ENCODE data around the gene CASP10. TPM values are rescaled to one million over a fixed set of nuclear protein-coding genes. Genes with fewer than 3 reads are reported as not detected.

The CASP10 gene
- total and polyA plus RNA-seq, 2 of the 13 experiments (the other 11 are each of a cell fraction or from before 2014, with no cell fraction given) = 22.2 to 23.8 TPM

DNA sequence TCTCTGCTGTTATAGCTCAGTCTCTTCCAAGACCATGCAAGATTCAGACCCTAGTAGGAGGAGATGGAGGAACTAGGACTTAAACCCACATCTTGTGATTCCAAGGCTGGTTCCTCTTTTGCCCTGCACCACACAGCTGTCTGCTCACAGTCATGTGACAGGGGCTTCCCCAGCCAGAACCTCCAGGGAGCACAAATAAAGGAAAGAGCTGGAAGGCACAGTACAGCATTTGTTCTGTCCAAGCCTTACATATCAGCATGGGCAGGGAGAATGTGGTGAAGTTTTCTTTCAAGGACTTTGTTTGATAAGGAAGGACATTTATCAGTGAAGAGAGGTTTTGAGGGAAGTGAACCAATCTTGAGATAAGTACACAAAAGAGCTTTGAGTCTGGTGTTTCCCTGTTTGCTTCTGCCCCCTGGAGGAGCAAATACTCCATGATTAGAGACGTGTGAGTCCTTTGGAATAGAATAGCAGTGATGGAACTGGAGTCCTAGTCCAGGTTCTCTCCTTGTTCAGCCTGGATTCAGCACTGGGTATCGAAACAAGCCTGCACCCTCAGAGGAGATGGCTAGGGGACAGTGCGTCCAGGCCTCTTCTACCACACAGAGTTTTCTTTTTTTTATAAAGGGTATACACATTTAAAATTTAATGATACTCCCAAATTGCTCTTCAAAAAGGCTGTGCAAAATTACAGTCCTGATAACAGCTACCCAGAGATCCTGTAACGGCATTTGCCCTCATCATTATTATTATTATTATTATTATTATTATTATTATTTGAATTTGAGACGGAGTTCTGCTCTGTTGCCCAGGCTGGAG is 24.6 kb upstream of the CASP10 start (continued):
- TF ChIP-seq, protein P1, sequence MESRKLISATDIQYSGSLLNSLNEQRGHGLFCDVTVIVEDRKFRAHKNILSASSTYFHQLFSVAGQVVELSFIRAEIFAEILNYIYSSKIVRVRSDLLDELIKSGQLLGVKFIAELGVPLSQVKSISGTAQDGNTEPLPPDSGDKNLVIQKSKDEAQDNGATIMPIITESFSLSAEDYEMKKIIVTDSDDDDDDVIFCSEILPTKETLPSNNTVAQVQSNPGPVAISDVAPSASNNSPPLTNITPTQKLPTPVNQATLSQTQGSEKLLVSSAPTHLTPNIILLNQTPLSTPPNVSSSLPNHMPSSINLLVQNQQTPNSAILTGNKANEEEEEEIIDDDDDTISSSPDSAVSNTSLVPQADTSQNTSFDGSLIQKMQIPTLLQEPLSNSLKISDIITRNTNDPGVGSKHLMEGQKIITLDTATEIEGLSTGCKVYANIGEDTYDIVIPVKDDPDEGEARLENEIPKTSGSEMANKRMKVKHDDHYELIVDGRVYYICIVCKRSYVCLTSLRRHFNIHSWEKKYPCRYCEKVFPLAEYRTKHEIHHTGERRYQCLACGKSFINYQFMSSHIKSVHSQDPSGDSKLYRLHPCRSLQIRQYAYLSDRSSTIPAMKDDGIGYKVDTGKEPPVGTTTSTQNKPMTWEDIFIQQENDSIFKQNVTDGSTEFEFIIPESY (CRISPR knock-in tag; IDR thresholded peaks at IDR 0.05) = no peak
- TF ChIP-seq KDM2A (CRISPR knock-in tag; IDR thresholded peaks at IDR 0.05; ENCODE audit: borderline replicate concordance, low read depth) (peak; percentile 27; the same call in 1 of the 2 replicates), ZNF331 (CRISPR knock-in tag; IDR thresholded peaks at IDR 0.05) (peak; percentile 70), NR2F6 (IDR thresholded peaks at IDR 0.05) (no peak), NR2F6 (CRISPR knock-in tag; IDR thresholded peaks at IDR 0.05) (peak; percentile 57; the same call in 1 of the 2 replicates), ZNF251 (CRISPR knock-in tag; IDR thresholded peaks at IDR 0.05) (no peak), ZFP1 (CRISPR knock-in tag; IDR thresholded peaks at IDR 0.05) (peak; percentile 41; the same call in 1 of the 2 replicates), SOX5 (CRISPR knock-in tag; IDR thresholded peaks at IDR 0.05; ENCODE audit: borderline replicate concordance) (no peak), ZNF644 (CRISPR knock-in tag; IDR thresholded peaks at IDR 0.05; ENCODE audit: low read depth) (0 out of 2 replicates have a peak, but pooled peaks have one; percentile 32), NR2C2 (CRISPR knock-in tag; IDR thresholded peaks at IDR 0.05; ENCODE audit: borderline replicate concordance) (0 out of 2 replicates have a peak, but pooled peaks have one; percentile 11), ZBTB7B (CRISPR knock-in tag; IDR thresholded peaks at IDR 0.05) (peak; percentile 36; the same call in 1 of the 2 replicates), ZNF567 (CRISPR knock-in tag; IDR thresholded peaks at IDR 0.05; ENCODE audit: borderline replicate concordance) (0 out of 2 replicates have a peak, but pooled peaks have one; percentile 64), CEBPB (IDR thresholded peaks at IDR 0.05; ENCODE audit: borderline replicate concordance, low read depth, low read length) (no peak), ZNF607 (CRISPR knock-in tag; IDR thresholded peaks at IDR 0.05; ENCODE audit: borderline replicate concordance) (0 out of 2 replicates have a peak, but pooled peaks have one; percentile 43), HCFC1 (IDR thresholded peaks at IDR 0.05; ENCODE audit: low read depth, low read length) (no peak), ZNF317 (CRISPR knock-in tag; IDR thresholded peaks at IDR 0.05) (peak; percentile 50; the same call in 1 of the 2 replicates), ZFP36L2 (CRISPR knock-in tag; IDR thresholded peaks at IDR 0.05) (0 out of 2 replicates have a peak, but pooled peaks have one; percentile 68), ZNF30 (CRISPR knock-in tag; IDR thresholded peaks at IDR 0.05) (no peak), FOXK1 (CRISPR knock-in tag; IDR thresholded peaks at IDR 0.05; ENCODE audit: borderline replicate concordance, low read depth) (peak; percentile 56; the same call in 1 of the 2 replicates)
- TF ChIP-seq, protein P2, sequence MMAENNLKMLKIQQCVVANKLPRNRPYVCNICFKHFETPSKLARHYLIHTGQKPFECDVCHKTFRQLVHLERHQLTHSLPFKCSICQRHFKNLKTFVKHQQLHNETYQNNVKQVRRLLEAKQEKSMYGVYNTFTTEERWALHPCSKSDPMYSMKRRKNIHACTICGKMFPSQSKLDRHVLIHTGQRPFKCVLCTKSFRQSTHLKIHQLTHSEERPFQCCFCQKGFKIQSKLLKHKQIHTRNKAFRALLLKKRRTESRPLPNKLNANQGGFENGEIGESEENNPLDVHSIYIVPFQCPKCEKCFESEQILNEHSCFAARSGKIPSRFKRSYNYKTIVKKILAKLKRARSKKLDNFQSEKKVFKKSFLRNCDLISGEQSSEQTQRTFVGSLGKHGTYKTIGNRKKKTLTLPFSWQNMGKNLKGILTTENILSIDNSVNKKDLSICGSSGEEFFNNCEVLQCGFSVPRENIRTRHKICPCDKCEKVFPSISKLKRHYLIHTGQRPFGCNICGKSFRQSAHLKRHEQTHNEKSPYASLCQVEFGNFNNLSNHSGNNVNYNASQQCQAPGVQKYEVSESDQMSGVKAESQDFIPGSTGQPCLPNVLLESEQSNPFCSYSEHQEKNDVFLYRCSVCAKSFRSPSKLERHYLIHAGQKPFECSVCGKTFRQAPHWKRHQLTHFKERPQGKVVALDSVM (CRISPR knock-in tag; IDR thresholded peaks at IDR 0.05) = 0 out of 2 replicates have a peak, but pooled peaks have one; percentile 44
- TF ChIP-seq, protein P3, sequence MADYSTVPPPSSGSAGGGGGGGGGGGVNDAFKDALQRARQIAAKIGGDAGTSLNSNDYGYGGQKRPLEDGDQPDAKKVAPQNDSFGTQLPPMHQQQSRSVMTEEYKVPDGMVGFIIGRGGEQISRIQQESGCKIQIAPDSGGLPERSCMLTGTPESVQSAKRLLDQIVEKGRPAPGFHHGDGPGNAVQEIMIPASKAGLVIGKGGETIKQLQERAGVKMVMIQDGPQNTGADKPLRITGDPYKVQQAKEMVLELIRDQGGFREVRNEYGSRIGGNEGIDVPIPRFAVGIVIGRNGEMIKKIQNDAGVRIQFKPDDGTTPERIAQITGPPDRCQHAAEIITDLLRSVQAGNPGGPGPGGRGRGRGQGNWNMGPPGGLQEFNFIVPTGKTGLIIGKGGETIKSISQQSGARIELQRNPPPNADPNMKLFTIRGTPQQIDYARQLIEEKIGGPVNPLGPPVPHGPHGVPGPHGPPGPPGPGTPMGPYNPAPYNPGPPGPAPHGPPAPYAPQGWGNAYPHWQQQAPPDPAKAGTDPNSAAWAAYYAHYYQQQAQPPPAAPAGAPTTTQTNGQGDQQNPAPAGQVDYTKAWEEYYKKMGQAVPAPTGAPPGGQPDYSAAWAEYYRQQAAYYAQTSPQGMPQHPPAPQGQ (CRISPR knock-in tag; IDR thresholded peaks at IDR 0.05; ENCODE audit: borderline replicate concordance) = 0 out of 2 replicates have a peak, but pooled peaks have one; percentile 62
- TF ChIP-seq, protein P4, sequence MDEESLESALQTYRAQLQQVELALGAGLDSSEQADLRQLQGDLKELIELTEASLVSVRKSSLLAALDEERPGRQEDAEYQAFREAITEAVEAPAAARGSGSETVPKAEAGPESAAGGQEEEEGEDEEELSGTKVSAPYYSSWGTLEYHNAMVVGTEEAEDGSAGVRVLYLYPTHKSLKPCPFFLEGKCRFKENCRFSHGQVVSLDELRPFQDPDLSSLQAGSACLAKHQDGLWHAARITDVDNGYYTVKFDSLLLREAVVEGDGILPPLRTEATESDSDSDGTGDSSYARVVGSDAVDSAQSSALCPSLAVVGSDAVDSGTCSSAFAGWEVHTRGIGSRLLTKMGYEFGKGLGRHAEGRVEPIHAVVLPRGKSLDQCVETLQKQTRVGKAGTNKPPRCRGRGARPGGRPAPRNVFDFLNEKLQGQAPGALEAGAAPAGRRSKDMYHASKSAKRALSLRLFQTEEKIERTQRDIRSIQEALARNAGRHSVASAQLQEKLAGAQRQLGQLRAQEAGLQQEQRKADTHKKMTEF (CRISPR knock-in tag; IDR thresholded peaks at IDR 0.05) = peak; percentile 54

Data from HepG2 (cell line).